Mesendoderm (in vitro differentiated cells): ENCODE results near the gene STX11.

Source experiments
- DNase-seq: peaks from one replicate; pipeline ENCODE4 v3.0.0; 2013
- H2AK5ac ChIP-seq: 2 replicates; pipeline ENCODE4 v1.6.1; 2013; ENCODE audit warnings: low read length, inconsistent platforms
- H2BK120ac ChIP-seq: 2 replicates; pipeline ENCODE4 v1.6.1; 2013; ENCODE audit warnings: low read depth, mild to moderate bottlenecking, low read length, moderate library complexity, mixed read lengths
- H2BK15ac ChIP-seq: replicated peaks from 2 replicates; pipeline ENCODE4 v1.6.1; 2013; ENCODE audit warnings: low read depth, mild to moderate bottlenecking, moderate library complexity
- H2BK5ac ChIP-seq: 2 replicates; pipeline ENCODE4 v1.6.1; 2013; ENCODE audit warnings: low read length, inconsistent platforms
- H3K18ac ChIP-seq: 2 replicates; pipeline ENCODE4 v1.6.1; 2013; ENCODE audit warnings: mild to moderate bottlenecking, low read length, mixed read lengths
- H3K23ac ChIP-seq: one replicate; pipeline ENCODE4 v1.6.1; 2013; ENCODE audit warnings: low read length
- H3K27ac ChIP-seq: 2 replicates; pipeline ENCODE4 v1.5.1; 2013; ENCODE audit warnings: low read depth, mild to moderate bottlenecking, inconsistent platforms, low read length, moderate library complexity
- H3K27me3 ChIP-seq: 2 replicates; pipeline ENCODE4 v1.6.1; 2013; ENCODE audit warnings: low read length, control low read depth, mild to moderate bottlenecking, inconsistent platforms; ENCODE audit not compliant: insufficient read depth, poor library complexity
- H3K36me3 ChIP-seq: 2 replicates; pipeline ENCODE4 v1.6.1; 2013; ENCODE audit warnings: low read length, inconsistent platforms; ENCODE audit not compliant: control insufficient read depth, insufficient read depth
- H3K4ac ChIP-seq: one replicate; pipeline ENCODE4 v1.6.1; 2013; ENCODE audit warnings: low read depth, mild to moderate bottlenecking, low read length, moderate library complexity
- H3K4me1 ChIP-seq: 2 replicates; pipeline ENCODE4 v1.6.1; 2013; ENCODE audit warnings: low read depth, low read length, inconsistent platforms; ENCODE audit not compliant: control insufficient read depth
- H3K4me2 ChIP-seq: 2 replicates; pipeline ENCODE4 v1.6.1; 2013; ENCODE audit warnings: low read length
- H3K4me3 ChIP-seq: 2 replicates; pipeline ENCODE4 v1.5.1; 2013; ENCODE audit warnings: mild to moderate bottlenecking, low read length
- H3K56ac ChIP-seq: one replicate; pipeline ENCODE4 v1.6.1; 2013; ENCODE audit warnings: low read length
- H3K79me1 ChIP-seq: 2 replicates; pipeline ENCODE4 v1.6.1; 2013; ENCODE audit warnings: low read length, inconsistent platforms
- H3K79me2 ChIP-seq: 2 replicates; pipeline ENCODE4 v1.6.1; 2013; ENCODE audit warnings: mild to moderate bottlenecking, low read length; ENCODE audit not compliant: control insufficient read depth, insufficient read depth
- H3K9ac ChIP-seq: 2 replicates; pipeline ENCODE4 v1.6.1; 2013; ENCODE audit warnings: low read length, inconsistent platforms
- H4K5ac ChIP-seq: one replicate; pipeline ENCODE4 v1.6.1; 2013; ENCODE audit warnings: low read length
- H4K8ac ChIP-seq: one replicate; pipeline ENCODE4 v1.6.1; 2013; ENCODE audit warnings: low read depth, mild to moderate bottlenecking, control low read depth, low read length, moderate library complexity
- WGBS: extraction: QIAGEN DNeasy Blood & Tissue Kit; methylation state at CpG from one replicate; pipeline ENCODE4 v1.1.7; 2013; ENCODE audit warnings: low lambda C conversion rate, missing lambda C conversion rate; ENCODE audit not compliant: insufficient coverage; ENCODE audit errors: extremely low coverage; 5-methylcytosine and 5-hydroxymethylcytosine counted together

STX11 gene

GRCh38 chr6:144232832-144233230, 82.5 kb downstream of the STX11 start:
- H3K27ac ChIP-seq, result no peak overlapping the region

GRCh38 chr6:144234399-144234798, 84.1 kb downstream of the STX11 start:
- no peak overlapping the region for H3K23ac ChIP-seq
- no peak overlapping the region for H2BK15ac ChIP-seq
- H3K27me3 ChIP-seq, result no peaks in the 10 kb centered on the region
- H3K56ac ChIP-seq, result no peak overlapping the region
- H3K4me1 ChIP-seq, result no peaks in the 10 kb centered on the region
- no peak overlapping the region for H2BK5ac ChIP-seq
- no peak overlapping the region for H2AK5ac ChIP-seq
- no peak overlapping the region for H4K5ac ChIP-seq
- no peaks in the 10 kb centered on the region for H3K79me1 ChIP-seq
- no peak overlapping the region for H2BK120ac ChIP-seq
- no peak overlapping the region for H4K8ac ChIP-seq
- no peaks in the 10 kb centered on the region for H3K36me3 ChIP-seq
- H3K4me2 ChIP-seq, result no peak overlapping the region
- no CpG with 5 or more reads among the region's 3 CpGs for WGBS
- no peak overlapping the region for H3K18ac ChIP-seq
- no peak overlapping the region for H3K27ac ChIP-seq
- no peak for DNase-seq
- H3K4me3 ChIP-seq, result no peak overlapping the region
- no peaks in the 10 kb centered on the region for H3K79me2 ChIP-seq
- H3K4ac ChIP-seq, result no peak overlapping the region
- H3K9ac ChIP-seq, result no peak overlapping the region

More at GRCh38 chr6:144232832-144233230, 82.5 kb downstream of the STX11 start:
- WGBS, result no CpG with 5 or more reads among the region's 2 CpGs
- Histone ChIP-seq H2BK5ac (no peak overlapping the region), H3K4me3 (no peak overlapping the region), H2AK5ac (no peak overlapping the region), H2BK15ac (no peak overlapping the region), H3K79me2 (no peaks in the 10 kb centered on the region), H3K4ac (no peak overlapping the region), H3K4me2 (no peak overlapping the region), H4K5ac (no peak overlapping the region), H4K8ac (no peak overlapping the region), H3K23ac (no peak overlapping the region), H3K4me1 (no peaks in the 10 kb centered on the region), H2BK120ac (no peak overlapping the region), H3K18ac (no peak overlapping the region), H3K9ac (no peak overlapping the region), H3K79me1 (no peaks in the 10 kb centered on the region), H3K56ac (no peak overlapping the region), H3K36me3 (no peaks in the 10 kb centered on the region), H3K27me3 (no peaks in the 10 kb centered on the region)
- no peak for DNase-seq

GRCh38 chr6:144234935-144235334, 84.6 kb downstream of the STX11 start:
- H3K9ac ChIP-seq, result no peak overlapping the region
- no peak overlapping the region for H2BK120ac ChIP-seq
- H3K79me1 ChIP-seq, result no peaks in the 10 kb centered on the region
- H3K4me1 ChIP-seq, result no peaks in the 10 kb centered on the region
- no peak overlapping the region for H3K18ac ChIP-seq
- no CpG with 5 or more reads among the region's 4 CpGs for WGBS
- H4K8ac ChIP-seq, result no peak overlapping the region
- H4K5ac ChIP-seq, result no peak overlapping the region
- H3K4ac ChIP-seq, result no peak overlapping the region
- no peak overlapping the region for H3K23ac ChIP-seq
- no peak overlapping the region for H2BK15ac ChIP-seq
- H3K36me3 ChIP-seq, result no peaks in the 10 kb centered on the region
- H3K79me2 ChIP-seq, result no peaks in the 10 kb centered on the region
- no peak for DNase-seq
- H3K56ac ChIP-seq, result no peak overlapping the region
- H3K27me3 ChIP-seq, result no peaks in the 10 kb centered on the region
- no peak overlapping the region for H3K4me2 ChIP-seq
- H2AK5ac ChIP-seq, result no peak overlapping the region
- H3K27ac ChIP-seq, result no peak overlapping the region
- H2BK5ac ChIP-seq, result no peak overlapping the region
- no peak overlapping the region for H3K4me3 ChIP-seq
